Right atrium auricular region (tissue), 2 donors: ENCODE measurements around the gene PRKCE. TPM values are rescaled to one million over a fixed set of nuclear protein-coding genes. Genes with fewer than 3 reads are reported as not detected.

Source experiments
- DNase-seq: peaks from one replicate; pipeline ENCODE4 v3.0.0-alpha.2; 2019; ENCODE audit warnings: low spot score
- H3K27ac ChIP-seq, 2 donors: fragments of 200-600 bp; sonication (generic); 1 replicate in 1 of 2; 2 replicates in 1 of 2; pipeline ENCODE4 v1.5.1; 2016 to 2019
- H3K27me3 ChIP-seq, 2 donors: fragments of 200-600 bp; sonication (generic); one replicate each; pipeline versions ENCODE4 v1.5.1 to v1.6.0; 2017 to 2019
- H3K36me3 ChIP-seq: fragments of 200-600 bp; sonication (generic); one replicate; pipeline ENCODE4 v1.5.1; 2016
- H3K4me1 ChIP-seq, 2 donors: fragments of 200-600 bp; sonication (generic); one replicate each; pipeline versions ENCODE4 v1.5.1 to v1.6.0; 2017 to 2019
- H3K4me3 ChIP-seq, 2 donors: fragments of 200-600 bp; sonication (generic); 1 replicate in 1 of 2; 2 replicates in 1 of 2; pipeline ENCODE4 v1.5.1; 2017 to 2019; ENCODE audit warnings: mild to moderate bottlenecking in 1 of 2, moderate library complexity in 1 of 2
- H3K9me3 ChIP-seq, 2 donors: fragments of 200-600 bp; sonication (generic); one replicate each; pipeline ENCODE4 v1.5.1; 2019
- CTCF ChIP-seq, 2 donors: fragments of 200-600 bp; sonication (generic); IDR thresholded peaks; one replicate each; pipeline ENCODE4 v1.5.1; 2019; ENCODE audit warnings: antibody characterized with exemption in 2 of 2
- total RNA-seq, 2 donors: library from RNA; depleted of rRNA; stranded (reverse); fragments of >200 nt; gene quantifications; one replicate each; pipeline ENCODE4 v1.1.0, GENCODE V29; 2016

PRKCE gene
- total RNA-seq, 2 donors from 2014 or later, result 7.2 to 11.8 TPM

- no peak overlapping the region for H3K27ac ChIP-seq
- no peaks in the 10 kb centered on the region for H3K36me3 ChIP-seq
- no peaks in the 10 kb centered on the region for H3K9me3 ChIP-seq
- no peak for DNase-seq
- H3K4me3 ChIP-seq, result no peak overlapping the region
- H3K27me3 ChIP-seq, result no peaks in the 10 kb centered on the region
- H3K4me1 ChIP-seq, result no peaks in the 10 kb centered on the region
- no peak for TF ChIP-seq CTCF (IDR thresholded peaks at IDR 0.05)
Measured at GRCh38 chr2:46048693-46049092, 397.2 kb downstream of the PRKCE start.

- no peak overlapping the region for H3K27ac ChIP-seq
Measured at GRCh38 chr2:46050027-46050426, 398.6 kb downstream of the PRKCE start.

GRCh38 chr2:46050489-46050888 lies 399.0 kb downstream of the PRKCE start:
- no peak for DNase-seq
- no peaks in the 10 kb centered on the region for H3K36me3 ChIP-seq
- no peak for TF ChIP-seq CTCF (IDR thresholded peaks at IDR 0.05)
- H3K4me1 ChIP-seq, result no peaks in the 10 kb centered on the region
- no peak overlapping the region for H3K27ac ChIP-seq
- no peaks in the 10 kb centered on the region for H3K9me3 ChIP-seq
- no peaks in the 10 kb centered on the region for H3K27me3 ChIP-seq
- no peak overlapping the region for H3K4me3 ChIP-seq

More at GRCh38 chr2:46050027-46050426, 398.6 kb downstream of the PRKCE start:
- Histone ChIP-seq H3K4me3 (no peak overlapping the region), H3K27me3 (no peaks in the 10 kb centered on the region), H3K36me3 (no peaks in the 10 kb centered on the region), H3K4me1 (no peaks in the 10 kb centered on the region), H3K9me3 (no peaks in the 10 kb centered on the region)
- no peak for TF ChIP-seq CTCF (IDR thresholded peaks at IDR 0.05)
- no peak for DNase-seq

- DNase-seq, result no peak
- Histone ChIP-seq H3K9me3 (no peaks in the 10 kb centered on the region), H3K4me1 (no peaks in the 10 kb centered on the region)
Measured at GRCh38 chr2:46051085-46051484, 399.6 kb downstream of the PRKCE start.

GRCh38 chr2:46053564-46053963 lies 402.1 kb downstream of the PRKCE start:
- no peaks in the 10 kb centered on the region for H3K27me3 ChIP-seq
- peaks cover 0 to 8% of the 10 kb centered on the region in 2 donors for H3K4me1 ChIP-seq

More at GRCh38 chr2:46051085-46051484, 399.6 kb downstream of the PRKCE start:
- no peak overlapping the region for H3K27ac ChIP-seq
- H3K27me3 ChIP-seq, result no peaks in the 10 kb centered on the region
- no peak overlapping the region for H3K4me3 ChIP-seq
- no peaks in the 10 kb centered on the region for H3K36me3 ChIP-seq
- no peak for TF ChIP-seq CTCF (IDR thresholded peaks at IDR 0.05)

More at GRCh38 chr2:46053564-46053963, 402.1 kb downstream of the PRKCE start:
- no peaks in the 10 kb centered on the region for H3K36me3 ChIP-seq
- no peak overlapping the region for H3K4me3 ChIP-seq
- no peaks in the 10 kb centered on the region for H3K9me3 ChIP-seq
- DNase-seq, result no peak
- no peak overlapping the region for H3K27ac ChIP-seq
- TF ChIP-seq CTCF (IDR thresholded peaks at IDR 0.05), result no peak
